Karpas-422 (cell line): ENCODE results near the gene WDR33. TPM values are rescaled to one million over a fixed set of nuclear protein-coding genes. Genes with fewer than 3 reads are reported as not detected.

ENCODE experiments used
- DNase-seq: peaks from one replicate; pipeline ENCODE4 v3.0.0-alpha.2; 2015
- H2AFZ ChIP-seq: fragments of 200-600 bp; sonication (generic); 2 replicates; pipeline ENCODE4 v1.6.1; 2014; ENCODE audit warnings: antibody characterized with exemption, low read length, mixed read lengths
- H3K27ac ChIP-seq: fragments of 200-600 bp; sonication (generic); 2 replicates; pipeline ENCODE4 v1.5.1; 2014; ENCODE audit warnings: mild to moderate bottlenecking, low read length, moderate library complexity
- H3K27me3 ChIP-seq: fragments of 200-600 bp; sonication (generic); 2 replicates; pipeline ENCODE4 v1.6.1; 2014; ENCODE audit warnings: low read length, mixed read lengths
- H3K36me3 ChIP-seq: fragments of 200-600 bp; sonication (generic); 2 replicates; pipeline ENCODE4 v1.6.1; 2014; ENCODE audit warnings: low read length, mixed read lengths; ENCODE audit not compliant: insufficient read depth
- H3K4me1 ChIP-seq: fragments of 200-600 bp; sonication (generic); 2 replicates; pipeline ENCODE4 v1.6.1; 2014; ENCODE audit warnings: mild to moderate bottlenecking, low read length, mixed read lengths
- H3K4me2 ChIP-seq: fragments of 200-600 bp; sonication (generic); 2 replicates; pipeline ENCODE4 v1.6.1; 2014; ENCODE audit warnings: low read length, low read depth, mild to moderate bottlenecking; ENCODE audit not compliant: poor library complexity, severe bottlenecking
- H3K4me3 ChIP-seq: fragments of 200-600 bp; sonication (generic); 2 replicates; pipeline ENCODE4 v1.5.1; 2014; ENCODE audit warnings: mild to moderate bottlenecking, antibody characterized with exemption, low read length, mixed read lengths
- H3K79me2 ChIP-seq: fragments of 200-600 bp; sonication (generic); 2 replicates; pipeline ENCODE4 v1.6.1; 2014; ENCODE audit warnings: mild to moderate bottlenecking, low read length, mixed read lengths
- H3K9ac ChIP-seq: fragments of 200-600 bp; sonication (generic); 2 replicates; pipeline ENCODE4 v1.6.0; 2014; ENCODE audit warnings: low read length
- H3K9me2 ChIP-seq: fragments of 200-600 bp; sonication (generic), shearing (Covaris generic); replicated peaks from 2 replicates; pipeline ENCODE4 v1.6.0; 2014; ENCODE audit warnings: mild to moderate bottlenecking, low read length, moderate library complexity; ENCODE audit not compliant: insufficient read depth
- H3K9me3 ChIP-seq: fragments of 300-700, 200-600 bp; sonication (generic); 2 replicates; pipeline ENCODE4 v1.6.1; 2014; ENCODE audit warnings: low read length, mixed read lengths
- H4K20me1 ChIP-seq: fragments of 200-600 bp; sonication (generic); 2 replicates; pipeline ENCODE4 v1.6.1; 2014; ENCODE audit warnings: mild to moderate bottlenecking, antibody characterized with exemption, low read length, low read depth; ENCODE audit not compliant: insufficient read depth
- total RNA-seq: library from RNA; depleted of rRNA; stranded (reverse); fragments of >200 nt; shearing (Covaris generic); gene quantifications from 2 replicates; pipeline ENCODE4 v1.2.3, GENCODE V29; 2014; ENCODE audit warnings: low replicate concordance; rRNA removed

The WDR33 gene
- 33.6 and 65.0 TPM in 2 replicates for total RNA-seq

- Histone ChIP-seq H3K27me3 (no peaks in the 10 kb centered on the region), H3K79me2 (peaks cover 50% of the 10 kb centered on the region), H4K20me1 (peaks cover 24% of the 10 kb centered on the region), H3K9me2 (no peaks in the 10 kb centered on the region), H3K4me3 (peak within 1 kb of the TSS; percentile 90), H3K9ac (peak within 1 kb of the TSS; percentile 92), H3K36me3 (0 out of 2 replicates have a peak, but pooled peaks cover 3% of the 10 kb centered on the region), H3K9me3 (no peaks in the 10 kb centered on the region), H2AFZ (peak within 1 kb of the TSS; percentile 64; the same call in 1 of the 2 replicates), H3K27ac (peak within 1 kb of the TSS; percentile 80), H3K4me2 (peak within 1 kb of the TSS; percentile 94), H3K4me1 (peaks cover 41% of the 10 kb centered on the region)
- DNase-seq = peak; percentile 98
These were observed at the start of gene WDR33 for GRCh38 chr2:127810619-127811396. WDR33 (minus strand) TSS chr2:127811171; CDS start chr2:127770981, 40,190 bp downstream.

DNA sequence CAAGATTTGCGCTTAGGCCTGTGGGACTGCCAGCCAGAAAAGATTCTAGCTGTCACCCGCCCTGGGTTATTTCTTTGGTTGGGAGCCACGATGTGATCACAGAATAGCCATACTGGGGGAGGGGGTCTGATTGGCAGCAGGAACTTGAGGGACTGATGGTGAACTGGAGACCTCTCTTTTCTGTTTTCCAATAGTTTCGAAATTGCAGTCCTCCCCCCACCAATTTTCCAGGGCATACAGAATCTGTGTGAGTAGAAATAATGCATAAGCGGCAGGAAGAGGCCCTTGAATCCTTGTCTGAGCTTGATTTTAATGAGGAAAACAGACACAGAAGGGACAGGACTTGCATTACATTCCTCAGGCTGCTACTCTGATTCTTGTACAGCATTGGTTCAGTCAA, 49.2 kb upstream of the WDR33 start:
- Histone ChIP-seq H3K27me3 (no peaks in the 10 kb centered on the region), H3K9me3 (no peaks in the 10 kb centered on the region), H3K9me2 (no peaks in the 10 kb centered on the region), H3K27ac (no peak overlapping the region), H3K36me3 (peaks cover 18% of the 10 kb centered on the region), H2AFZ (peak overlapping the region; percentile 63; the same call in 1 of the 2 replicates), H3K4me3 (no peak overlapping the region), H3K79me2 (peaks cover 27% of the 10 kb centered on the region), H3K9ac (no peak overlapping the region), H3K4me2 (no peak overlapping the region), H3K4me1 (peaks cover 38% of the 10 kb centered on the region), H4K20me1 (peaks cover 18% of the 10 kb centered on the region; the same call in 1 of the 2 replicates)
- no peak for DNase-seq

GRCh38 chr2:127859712-127860085, 48.7 kb upstream of the WDR33 start:
- H3K4me2 ChIP-seq = no peak overlapping the region
- peaks cover 14% of the 10 kb centered on the region; the same call in 1 of the 2 replicates for H3K36me3 ChIP-seq
- no peaks in the 10 kb centered on the region for H3K27me3 ChIP-seq
- no peaks in the 10 kb centered on the region for H3K9me3 ChIP-seq
- peaks cover 42% of the 10 kb centered on the region for H3K4me1 ChIP-seq
- H4K20me1 ChIP-seq = peaks cover 18% of the 10 kb centered on the region; the same call in 1 of the 2 replicates
- peak overlapping the region; percentile 63; the same call in 1 of the 2 replicates for H2AFZ ChIP-seq
- H3K4me3 ChIP-seq = no peak overlapping the region
- H3K9me2 ChIP-seq = no peaks in the 10 kb centered on the region
- peak; percentile 60 for DNase-seq
- no peak overlapping the region for H3K9ac ChIP-seq
- peaks cover 31% of the 10 kb centered on the region for H3K79me2 ChIP-seq
- no peak overlapping the region for H3K27ac ChIP-seq

- peaks cover 44% of the 10 kb centered on the region for H3K4me1 ChIP-seq
- no peaks in the 10 kb centered on the region for H3K27me3 ChIP-seq
- H2AFZ ChIP-seq = peak overlapping the region; percentile 75; the same call in 1 of the 2 replicates
- DNase-seq = peak; percentile 58
- peak overlapping the region; percentile 82 for H3K4me2 ChIP-seq
- H4K20me1 ChIP-seq = peaks cover 39% of the 10 kb centered on the region
- H3K36me3 ChIP-seq = peaks cover 27% of the 10 kb centered on the region
- no peaks in the 10 kb centered on the region for H3K9me2 ChIP-seq
- H3K79me2 ChIP-seq = peaks cover 55% of the 10 kb centered on the region
- no peaks in the 10 kb centered on the region for H3K9me3 ChIP-seq
- peak overlapping the region; percentile 93 for H3K9ac ChIP-seq
- H3K4me3 ChIP-seq = peak overlapping the region; percentile 83
- H3K27ac ChIP-seq = peak overlapping the region; percentile 72
These were observed 46.4 kb upstream of the WDR33 start for GRCh38 chr2:127857265-127857808.

- no peak overlapping the region for H3K4me2 ChIP-seq
- no peak overlapping the region for H3K9ac ChIP-seq
- no peaks in the 10 kb centered on the region for H3K27me3 ChIP-seq
- H2AFZ ChIP-seq = no peak overlapping the region
- peaks cover 59% of the 10 kb centered on the region for H3K36me3 ChIP-seq
- no peaks in the 10 kb centered on the region for H3K9me2 ChIP-seq
- H3K79me2 ChIP-seq = peaks cover 75% of the 10 kb centered on the region
- no peak for DNase-seq
- H3K4me3 ChIP-seq = no peak overlapping the region
- H3K9me3 ChIP-seq = no peaks in the 10 kb centered on the region
- H3K27ac ChIP-seq = no peak overlapping the region
- H4K20me1 ChIP-seq = peaks cover 58% of the 10 kb centered on the region
- H3K4me1 ChIP-seq = peaks cover 30% of the 10 kb centered on the region
These were observed 42.7 kb upstream of the WDR33 start for GRCh38 chr2:127853671-127854070.

DNA sequence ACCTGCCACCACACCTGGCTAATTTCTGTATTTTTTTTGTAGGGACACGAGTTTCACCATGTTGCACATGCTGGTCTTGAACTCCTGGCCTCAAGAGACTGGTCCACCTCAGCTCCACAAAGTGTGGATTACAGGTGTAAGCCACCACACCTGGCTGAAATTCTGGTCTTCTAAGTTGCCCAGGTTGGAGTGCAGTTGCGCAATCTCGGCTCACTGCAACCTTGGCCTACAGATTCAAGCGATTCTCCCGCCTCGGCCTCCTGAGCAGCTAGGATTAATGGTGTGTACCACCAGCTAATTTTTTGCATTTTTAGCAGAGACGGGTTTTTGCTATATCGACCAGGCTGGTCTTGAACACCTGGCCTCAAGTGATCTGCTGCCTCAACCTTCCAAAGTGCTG, 41.4 kb upstream of the WDR33 start:
- DNase-seq = no peak

GRCh38 chr2:127847931-127848330, 37.0 kb upstream of the WDR33 start:
- DNase-seq = no peak
- no peak overlapping the region for H3K9ac ChIP-seq
- H3K4me1 ChIP-seq = no peaks in the 10 kb centered on the region
- H3K4me2 ChIP-seq = no peak overlapping the region
- H3K79me2 ChIP-seq = peaks cover 29% of the 10 kb centered on the region
- no peak overlapping the region for H2AFZ ChIP-seq
- no peak overlapping the region for H3K27ac ChIP-seq
- H3K9me2 ChIP-seq = no peaks in the 10 kb centered on the region
- peaks cover 28% of the 10 kb centered on the region for H4K20me1 ChIP-seq
- no peaks in the 10 kb centered on the region for H3K27me3 ChIP-seq
- H3K4me3 ChIP-seq = no peak overlapping the region
- peaks cover 56% of the 10 kb centered on the region for H3K36me3 ChIP-seq
- H3K9me3 ChIP-seq = no peaks in the 10 kb centered on the region

More for the DNA sequence above, 41.4 kb upstream of the WDR33 start:
- peaks cover 57% of the 10 kb centered on the region for H4K20me1 ChIP-seq
- H3K36me3 ChIP-seq = peaks cover 65% of the 10 kb centered on the region
- peaks cover 25% of the 10 kb centered on the region for H3K4me1 ChIP-seq
- H3K79me2 ChIP-seq = peaks cover 71% of the 10 kb centered on the region
- no peaks in the 10 kb centered on the region for H3K9me2 ChIP-seq
- no peak overlapping the region for H3K9ac ChIP-seq
- no peak overlapping the region for H3K4me3 ChIP-seq
- H2AFZ ChIP-seq = no peak overlapping the region
- H3K4me2 ChIP-seq = no peak overlapping the region
- no peak overlapping the region for H3K27ac ChIP-seq
- H3K27me3 ChIP-seq = no peaks in the 10 kb centered on the region
- no peaks in the 10 kb centered on the region for H3K9me3 ChIP-seq

GRCh38 chr2:127844973-127845372, 34.0 kb upstream of the WDR33 start:
- DNase-seq = no peak
- H3K4me2 ChIP-seq = no peak overlapping the region
- H3K36me3 ChIP-seq = peaks cover 30% of the 10 kb centered on the region
- H4K20me1 ChIP-seq = 0 out of 2 replicates have a peak, but pooled peaks cover 9% of the 10 kb centered on the region
- no peaks in the 10 kb centered on the region for H3K27me3 ChIP-seq
- H3K9me3 ChIP-seq = no peaks in the 10 kb centered on the region
- peaks cover 8% of the 10 kb centered on the region for H3K79me2 ChIP-seq
- H3K9me2 ChIP-seq = no peaks in the 10 kb centered on the region
- no peak overlapping the region for H3K4me3 ChIP-seq
- H3K27ac ChIP-seq = no peak overlapping the region
- H3K9ac ChIP-seq = no peak overlapping the region
- H2AFZ ChIP-seq = no peak overlapping the region
- H3K4me1 ChIP-seq = no peaks in the 10 kb centered on the region
